ENCODE results near the gene TBCD.
"Not testable (repeated sequence)": the region's sequence is repeated elsewhere in the genome, so short reads cannot be mapped to it uniquely, and the experiment has no call there.

TBCD gene

GRCh38 chr17:82780195-82780594 is 28.3 kb downstream of the TBCD start:
- Histone ChIP-seq H3K27me3 (replicated peaks) (no peaks in the 10 kb centered on the region), H3K4me3 (ENCODE audit: low read depth, low read length) (no peak overlapping the region), H3K36me3 (replicated peaks) (peaks cover 2% of the 10 kb centered on the region), H3K27ac (peak overlapping the region; percentile 18)
- in situ Hi-C loops (cut with HindIII; ENCODE audit: low pct_ligation_motif_present, low sequenced_read_pairs) = no loop called here
- peak; percentile 44 for DNase-seq
- TF ChIP-seq CTCF (IDR thresholded peaks at IDR 0.05; ENCODE audit: low read depth, low read length, missing control alignments) = no peak

GRCh38 chr17:82780971-82781893 is 29.4 kb downstream of the TBCD start:
- Histone ChIP-seq H3K36me3 (replicated peaks) (peaks cover 2% of the 10 kb centered on the region), H3K4me3 (ENCODE audit: low read depth, low read length) (no peak overlapping the region), H3K27me3 (replicated peaks) (no peaks in the 10 kb centered on the region), H3K27ac (no peak overlapping the region)
- TF ChIP-seq CTCF (IDR thresholded peaks at IDR 0.05; ENCODE audit: low read depth, low read length, missing control alignments) = no peak
- no peak for DNase-seq
- in situ Hi-C loops (cut with HindIII; ENCODE audit: low pct_ligation_motif_present, low sequenced_read_pairs) = no loop called here

GRCh38 chr17:82781894-82782274 is 30.0 kb downstream of the TBCD start:
- H3K27me3 ChIP-seq (replicated peaks) = no peaks in the 10 kb centered on the region
- DNase-seq = peak; percentile 75
- no peak overlapping the region for H3K27ac ChIP-seq
- in situ Hi-C loops (cut with HindIII; ENCODE audit: low pct_ligation_motif_present, low sequenced_read_pairs) = no loop called here
- peak; percentile 99 for TF ChIP-seq CTCF (IDR thresholded peaks at IDR 0.05; ENCODE audit: low read depth, low read length, missing control alignments)
- H3K4me3 ChIP-seq (ENCODE audit: low read depth, low read length) = no peak overlapping the region
- H3K36me3 ChIP-seq (replicated peaks) = peaks cover 2% of the 10 kb centered on the region

- TF ChIP-seq CTCF (IDR thresholded peaks at IDR 0.05; ENCODE audit: low read depth, low read length, missing control alignments) = no peak
- H3K27ac ChIP-seq = no peak overlapping the region
- H3K4me3 ChIP-seq (ENCODE audit: low read depth, low read length) = no peak overlapping the region
- H3K36me3 ChIP-seq (replicated peaks) = peaks cover 2% of the 10 kb centered on the region
- no peaks in the 10 kb centered on the region for H3K27me3 ChIP-seq (replicated peaks)
- in situ Hi-C loops (cut with HindIII; ENCODE audit: low pct_ligation_motif_present, low sequenced_read_pairs) = no loop called here
- no peak for DNase-seq
Observed at GRCh38 chr17:82782657-82783207, 30.9 kb downstream of the TBCD start.

GRCh38 chr17:82783498-82783897 is 31.6 kb downstream of the TBCD start:
- no peak for TF ChIP-seq CTCF (IDR thresholded peaks at IDR 0.05; ENCODE audit: low read depth, low read length, missing control alignments)
- no peaks in the 10 kb centered on the region for H3K27me3 ChIP-seq (replicated peaks)
- no peak for DNase-seq
- H3K4me3 ChIP-seq (ENCODE audit: low read depth, low read length) = no peak overlapping the region
- in situ Hi-C loops (cut with HindIII; ENCODE audit: low pct_ligation_motif_present, low sequenced_read_pairs) = no loop called here
- peaks cover 2% of the 10 kb centered on the region for H3K36me3 ChIP-seq (replicated peaks)
- H3K27ac ChIP-seq = no peak overlapping the region

GRCh38 chr17:82785581-82785980 is 33.7 kb downstream of the TBCD start:
- H3K27me3 ChIP-seq (replicated peaks); H3K36me3 ChIP-seq (replicated peaks); DNase-seq; in situ Hi-C loops (cut with HindIII; ENCODE audit: low pct_ligation_motif_present, low sequenced_read_pairs); H3K4me3 ChIP-seq (ENCODE audit: low read depth, low read length); H3K27ac ChIP-seq: not testable (repeated sequence)
